NCI-H2196 (cell line): ENCODE measurements around the gene EXOC6B.
"Not testable (repeated sequence)": the region's sequence is repeated elsewhere in the genome, so short reads cannot be mapped to it uniquely, and the experiment has no call there.

Source experiments
- DNase-seq: peaks from one replicate; lab custom pipeline; 2025; ENCODE audit not compliant: unreplicated experiment; lab: John Stamatoyannopoulos, UW

Gene EXOC6B

DNA sequence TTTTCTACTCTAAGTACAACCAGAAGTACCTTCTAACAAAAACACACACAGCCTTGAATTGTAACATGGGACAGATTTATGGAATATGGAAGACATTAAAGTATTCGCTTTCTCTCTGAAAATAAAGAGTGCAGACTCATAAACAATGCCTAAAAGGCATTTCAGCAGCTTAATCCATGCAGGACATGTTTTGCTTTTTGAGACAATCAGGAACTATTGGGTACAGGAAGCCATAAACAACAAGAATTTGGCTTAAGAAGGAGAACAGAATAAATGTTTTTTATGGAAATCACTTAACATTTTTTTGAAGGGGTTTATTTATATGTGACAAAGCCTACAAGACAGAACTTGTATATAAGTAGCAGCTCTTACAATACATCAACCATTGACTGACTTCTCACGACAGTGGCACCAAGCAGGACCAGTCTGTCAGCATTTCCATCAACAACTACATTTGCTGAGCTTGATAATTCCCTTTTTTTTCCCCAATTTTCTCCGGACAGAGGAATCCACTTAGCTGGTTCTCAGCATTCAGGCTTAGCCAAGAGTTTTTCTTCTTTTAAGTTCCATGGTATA lies 140.1 kb downstream of the EXOC6B start:
- DNase-seq, result no peak

DNA sequence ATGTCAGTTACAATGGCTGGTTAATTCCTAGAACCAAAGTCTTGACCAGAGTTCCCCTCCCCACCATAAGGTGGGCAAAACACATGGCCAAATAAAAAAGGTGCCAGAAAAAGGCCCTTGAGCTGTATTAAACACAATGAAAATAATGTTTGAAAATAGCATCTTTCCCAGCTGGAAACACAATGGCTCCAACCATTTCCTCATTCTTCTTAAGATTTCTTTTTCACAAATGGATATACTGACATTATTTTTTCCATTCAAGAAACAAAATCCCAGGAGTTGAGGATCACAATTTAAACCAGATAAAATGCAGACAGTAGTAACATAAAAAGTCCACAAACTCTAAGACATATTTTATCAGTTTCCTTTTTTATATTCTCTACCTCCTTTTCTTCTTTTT lies 143.8 kb downstream of the EXOC6B start:
- no peak for DNase-seq

DNA sequence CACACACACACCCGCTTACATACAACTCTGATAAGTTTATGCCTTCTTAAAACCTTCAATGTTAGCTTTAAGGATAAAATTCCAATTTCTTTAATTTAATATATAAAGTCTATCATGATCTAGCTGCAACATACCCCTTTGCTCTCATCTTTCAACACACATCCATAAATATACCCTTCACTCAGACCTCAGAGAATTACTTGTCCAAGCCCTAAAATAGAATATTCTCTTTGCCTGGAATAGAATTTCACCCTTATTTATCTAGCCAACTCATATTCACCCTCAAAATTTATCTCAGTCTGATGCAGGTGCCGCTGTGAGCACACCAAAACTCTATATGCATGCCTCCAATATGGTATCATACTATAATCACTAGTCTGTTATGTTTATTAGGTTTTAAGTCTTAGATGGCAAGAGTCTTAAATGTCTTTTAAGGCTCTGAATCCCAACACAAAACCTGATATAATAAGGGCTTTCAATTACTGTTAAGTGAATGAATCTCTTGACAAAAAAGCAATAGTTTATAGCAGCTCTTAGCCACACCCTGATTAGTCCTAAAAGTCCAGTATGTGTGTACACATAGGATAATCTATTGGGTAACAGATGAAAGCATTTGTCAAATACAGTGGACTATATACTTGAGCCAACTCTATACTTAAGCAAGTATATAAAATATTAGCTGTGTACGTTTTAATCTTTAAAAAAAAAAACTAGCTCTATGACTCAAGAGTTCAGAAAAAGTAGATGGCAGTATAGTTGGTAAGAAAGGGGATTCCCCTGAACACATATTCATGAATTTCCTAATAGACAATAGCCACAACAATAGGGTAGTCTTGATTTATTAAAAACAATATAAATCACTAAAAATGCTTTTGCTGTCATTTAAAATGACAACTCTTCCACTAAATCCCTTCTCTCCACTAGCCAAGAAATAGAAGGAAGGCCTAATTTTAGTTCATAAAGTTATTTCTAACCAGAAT lies 144.5 kb downstream of the EXOC6B start:
- no peak for DNase-seq

DNA sequence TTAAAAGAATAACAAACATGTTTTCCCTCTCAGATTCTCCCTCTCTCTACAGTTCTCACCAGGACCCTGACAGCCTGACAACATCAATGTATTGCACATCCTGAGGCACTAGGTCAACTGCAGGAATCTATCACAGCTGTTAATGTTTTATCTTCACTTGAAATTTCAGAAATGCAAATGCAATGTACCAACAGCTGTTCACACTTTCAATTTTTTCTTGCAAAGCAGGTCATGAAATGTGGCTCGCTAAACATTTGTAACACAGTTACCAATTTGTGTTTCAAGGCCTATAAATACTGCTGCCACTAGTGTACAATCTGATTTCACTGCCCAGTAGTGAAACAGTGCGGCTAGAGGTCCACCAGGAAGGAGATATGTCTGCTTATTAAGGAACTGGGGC lies 147.8 kb downstream of the EXOC6B start:
- DNase-seq, result no peak

DNA sequence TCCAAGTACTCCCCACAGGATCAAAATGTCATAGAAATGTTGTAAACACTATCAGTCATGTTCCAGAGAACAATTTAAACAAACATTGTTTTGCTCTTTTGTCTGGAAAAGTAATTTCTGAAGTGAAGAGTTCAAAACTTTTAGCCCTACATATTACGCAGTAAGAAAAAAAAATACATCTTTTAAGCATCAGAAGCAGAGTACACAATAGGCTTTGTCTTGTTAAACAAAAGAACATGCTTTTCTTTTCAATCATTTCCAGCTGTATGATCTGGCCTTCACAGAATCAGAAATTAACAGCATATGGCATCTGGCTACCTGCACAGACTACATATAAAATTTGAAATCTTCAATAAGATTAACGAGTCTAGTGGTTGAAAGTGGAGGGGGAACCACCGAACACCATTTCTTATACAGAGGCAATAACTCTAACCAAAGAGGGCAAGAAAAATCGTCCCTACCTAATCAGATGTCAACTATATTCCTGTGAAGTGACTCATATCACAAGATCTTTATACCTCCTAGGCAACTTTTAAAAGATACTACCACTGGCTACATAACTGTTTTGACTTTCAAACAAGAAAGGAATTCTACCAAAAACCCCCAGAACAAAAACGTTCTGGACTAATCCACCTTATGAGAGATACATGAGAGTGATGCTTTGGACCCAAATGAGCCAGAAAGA lies 149.3 kb downstream of the EXOC6B start:
- no peak for DNase-seq

- DNase-seq, result no peak
These were observed 150.6 kb downstream of the EXOC6B start for GRCh38 chr2:72674982-72675915.

GRCh38 chr2:72673279-72673678 lies 152.6 kb downstream of the EXOC6B start:
- no peak for DNase-seq

DNA sequence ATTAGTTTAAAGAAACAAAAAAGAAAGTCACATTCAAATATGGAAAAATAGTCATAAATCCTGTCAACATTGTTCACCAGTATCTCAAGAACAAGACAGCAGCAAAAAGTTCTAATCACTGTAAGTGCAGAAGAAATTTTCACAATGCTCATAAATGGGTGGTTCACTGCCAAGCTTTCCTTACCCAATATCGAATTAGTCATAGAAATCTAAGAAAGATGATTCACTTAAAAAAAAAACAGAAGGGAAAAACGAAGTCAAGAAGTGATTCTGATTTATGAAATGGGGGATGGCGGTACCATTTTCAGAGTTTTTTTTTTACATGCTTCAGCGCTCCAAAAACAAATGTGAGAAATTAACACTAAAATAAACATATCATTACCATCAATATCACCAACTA lies 156.7 kb downstream of the EXOC6B start:
- DNase-seq, result no peak

DNA sequence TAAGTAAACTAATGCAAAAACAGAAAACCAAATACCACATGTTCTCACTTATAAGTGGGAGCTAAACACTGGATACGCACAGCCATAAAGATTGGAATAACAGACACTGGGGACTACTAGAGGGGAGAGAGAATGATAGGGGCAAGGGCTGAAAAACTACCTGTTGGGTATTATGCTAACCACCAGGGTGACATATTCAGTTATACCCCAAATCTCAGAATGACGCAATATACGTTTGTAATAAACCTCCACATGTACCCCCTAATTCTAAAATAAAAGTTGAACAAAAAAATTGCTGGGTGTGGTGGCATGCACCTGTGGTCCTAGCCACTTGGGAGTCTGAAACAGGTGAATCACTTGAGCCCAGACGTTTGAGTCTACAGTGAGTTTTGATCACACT lies 157.2 kb downstream of the EXOC6B start:
- DNase-seq, result no peak

GRCh38 chr2:72665448-72665847 lies 160.4 kb downstream of the EXOC6B start:
- DNase-seq, result no peak

DNA sequence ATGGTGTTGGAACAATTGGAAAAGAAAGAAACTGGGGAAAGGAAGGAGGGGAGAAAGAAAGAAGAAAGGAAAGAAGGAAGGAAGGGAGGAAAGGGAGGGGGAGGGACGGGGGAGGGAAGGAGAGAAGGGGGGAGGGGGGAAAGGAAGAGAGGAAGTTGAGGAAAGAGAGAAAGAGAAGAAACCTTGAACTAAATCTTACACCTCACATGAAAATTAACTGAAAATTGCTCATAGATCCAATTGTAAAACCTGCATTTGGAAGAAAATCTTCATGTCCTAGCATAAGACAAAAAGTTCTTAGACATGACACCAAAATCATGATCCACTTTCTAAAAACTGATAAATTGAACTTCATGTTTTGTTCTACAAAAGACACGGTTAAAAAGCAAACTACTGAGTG lies 163.8 kb downstream of the EXOC6B start:
- DNase-seq, result no peak

- no peak for DNase-seq
These were observed 176.0 kb downstream of the EXOC6B start for GRCh38 chr2:72649810-72650209.

DNA sequence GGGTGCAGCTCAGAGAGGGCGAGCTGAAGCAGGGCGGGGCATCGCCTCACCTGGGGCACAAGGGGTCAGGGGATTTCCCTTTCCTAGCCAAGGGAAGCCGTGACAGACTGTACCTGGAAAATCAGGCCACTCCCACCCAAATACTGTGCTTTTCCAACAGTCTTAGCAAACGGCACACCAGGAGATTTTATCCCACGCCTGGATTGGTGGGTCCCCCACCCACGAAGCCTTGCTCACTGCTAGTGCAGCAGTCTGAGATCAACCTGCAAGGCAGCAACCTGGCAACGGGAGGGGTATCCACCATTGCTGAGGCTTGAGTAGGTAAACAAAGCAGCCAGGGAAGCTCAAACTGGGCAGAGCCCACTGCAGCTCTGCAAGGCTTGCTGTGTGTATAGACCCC lies 184.6 kb downstream of the EXOC6B start:
- not testable (repeated sequence) for DNase-seq

- DNase-seq, result no peak
These were observed 187.1 kb downstream of the EXOC6B start for GRCh38 chr2:72638600-72639211.

- DNase-seq, result no peak
These were observed 189.6 kb downstream of the EXOC6B start for GRCh38 chr2:72636210-72636609.

GRCh38 chr2:72630767-72631166 lies 195.1 kb downstream of the EXOC6B start:
- no peak for DNase-seq

- DNase-seq, result no peak
These were observed 196.8 kb downstream of the EXOC6B start for GRCh38 chr2:72629062-72629461.

GRCh38 chr2:72627083-72627482 lies 198.8 kb downstream of the EXOC6B start:
- no peak for DNase-seq

DNA sequence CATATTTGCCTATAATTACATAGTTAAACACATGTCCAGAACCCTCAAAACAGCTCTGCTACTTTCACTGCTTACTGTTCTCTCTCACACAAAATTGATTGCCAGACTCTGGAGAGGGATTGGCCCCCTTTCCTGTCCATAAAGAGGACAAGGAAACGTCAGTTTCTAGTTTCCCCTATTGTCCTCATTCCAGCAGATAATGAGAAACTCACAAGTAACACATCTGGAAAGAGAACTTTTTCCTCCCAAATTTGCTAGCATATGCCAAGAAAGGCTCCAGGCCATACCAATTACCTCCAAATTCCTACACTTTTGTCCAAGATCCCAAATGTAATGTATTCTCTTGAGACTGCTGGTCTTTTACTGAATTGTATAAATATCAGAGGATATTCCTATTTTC lies 200.5 kb downstream of the EXOC6B start:
- DNase-seq, result no peak

- no peak for DNase-seq
These were observed 202.4 kb downstream of the EXOC6B start for GRCh38 chr2:72623481-72623880.
